ENCODE data around the gene USP31.
A peak's percentile ranks its signal among the peaks of the same experiment; 100 is the strongest.

USP31 gene

GRCh38 chr16:23092072-23092800, 57.0 kb downstream of the USP31 start:
- no peak for DNase-seq

- no peak for DNase-seq
These were observed 60.1 kb downstream of the USP31 start for GRCh38 chr16:23089111-23089510.

- DNase-seq: no peak
These were observed 61.2 kb downstream of the USP31 start for GRCh38 chr16:23088018-23088417.

GRCh38 chr16:23085949-23086348, 63.3 kb downstream of the USP31 start:
- no peak for DNase-seq

- DNase-seq: no peak
These were observed 67.0 kb downstream of the USP31 start for GRCh38 chr16:23082161-23082788.

- DNase-seq: no peak
These were observed 67.6 kb downstream of the USP31 start for GRCh38 chr16:23081675-23082119.

GRCh38 chr16:23080747-23081146, 68.5 kb downstream of the USP31 start:
- DNase-seq: no peak

- peak; percentile 27 for DNase-seq
These were observed 68.9 kb downstream of the USP31 start for GRCh38 chr16:23080329-23080728.

- peak; percentile 90 for DNase-seq
These were observed 69.5 kb downstream of the USP31 start for GRCh38 chr16:23079675-23080301.

GRCh38 chr16:23074423-23074822, 74.8 kb downstream of the USP31 start:
- no peak for DNase-seq

GRCh38 chr16:23072769-23073549, 76.3 kb downstream of the USP31 start:
- DNase-seq: no peak

- no peak for DNase-seq
These were observed 77.1 kb downstream of the USP31 start for GRCh38 chr16:23072084-23072599.

GRCh38 chr16:23071196-23072083, 77.8 kb downstream of the USP31 start:
- no peak for DNase-seq

GRCh38 chr16:23069844-23070243, 79.4 kb downstream of the USP31 start:
- DNase-seq: no peak

- DNase-seq: no peak
These were observed 81.0 kb downstream of the USP31 start for GRCh38 chr16:23068079-23068736.

- DNase-seq: no peak
These were observed 82.6 kb downstream of the USP31 start for GRCh38 chr16:23066676-23067075.

GRCh38 chr16:23064639-23065038, 84.6 kb downstream of the USP31 start:
- DNase-seq: no peak

- DNase-seq: no peak
These were observed 86.7 kb downstream of the USP31 start for GRCh38 chr16:23062524-23062923.

- DNase-seq: no peak
These were observed 87.6 kb downstream of the USP31 start for GRCh38 chr16:23061669-23062068.

GRCh38 chr16:23060458-23061320, 88.6 kb downstream of the USP31 start:
- peak; percentile 72 for DNase-seq
